ENCODE results near the gene GADD45B.
A peak's percentile ranks its signal among the peaks of the same experiment; 100 is the strongest.

DNA sequence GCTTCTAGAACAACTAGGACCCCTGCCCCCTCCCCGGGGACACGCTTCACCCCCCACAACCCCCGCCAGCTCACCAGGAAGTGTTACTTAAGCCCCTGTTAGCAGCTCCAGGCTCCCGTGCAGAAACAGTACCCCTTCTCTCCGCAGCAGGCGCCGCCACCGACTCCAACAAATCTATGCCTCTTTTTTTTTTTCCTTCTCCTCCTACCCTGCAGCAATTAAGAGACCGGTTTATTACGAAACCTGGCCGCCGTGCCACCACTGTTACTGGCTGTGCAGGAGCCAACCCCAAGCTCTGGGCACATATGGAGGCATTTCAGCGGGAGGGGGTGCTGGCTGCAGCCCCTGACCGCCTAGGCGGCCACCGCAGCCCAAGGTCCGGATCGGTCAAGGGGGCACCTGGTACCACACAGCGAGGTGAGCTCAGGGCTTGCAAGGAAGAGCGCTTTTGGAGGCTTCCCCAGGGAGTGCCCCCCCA lies 2.4 kb downstream of the GADD45B start:
- TF ChIP-seq POLR2A (IDR thresholded peaks at IDR 0.05) (no peak), POLR2AphosphoS5 (IDR thresholded peaks at IDR 0.05) (peak; percentile 57 to 88 (median 80))

Measured in breast epithelium (tissue), 3 donors.